ENCODE results near the gene KSR2. TPM values are rescaled to one million over a fixed set of nuclear protein-coding genes. Genes with fewer than 3 reads are reported as not detected.

Gene KSR2
- total RNA-seq, 1 donor from 2014 or later: not detected

DNA sequence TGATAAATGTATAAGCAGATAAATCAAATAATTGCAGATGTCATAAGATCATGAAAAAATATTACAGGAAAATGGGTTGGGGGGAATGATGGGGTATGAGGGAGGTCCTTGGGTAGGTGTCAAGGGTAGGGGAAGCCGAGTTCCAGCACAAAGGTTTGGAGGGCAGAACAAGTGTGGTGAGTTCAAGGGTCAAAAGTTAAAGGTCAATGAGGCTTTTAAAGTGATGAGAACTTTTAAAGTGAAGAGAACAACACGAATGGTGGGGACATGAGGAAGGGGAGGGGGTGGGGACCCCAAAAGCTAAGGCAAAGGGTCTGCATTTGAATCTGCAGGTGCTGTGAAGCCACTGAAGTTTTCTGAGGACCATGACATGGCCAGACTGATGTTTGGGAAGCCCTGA, 406.8 kb downstream of the KSR2 start:
- TF ChIP-seq, protein P1, sequence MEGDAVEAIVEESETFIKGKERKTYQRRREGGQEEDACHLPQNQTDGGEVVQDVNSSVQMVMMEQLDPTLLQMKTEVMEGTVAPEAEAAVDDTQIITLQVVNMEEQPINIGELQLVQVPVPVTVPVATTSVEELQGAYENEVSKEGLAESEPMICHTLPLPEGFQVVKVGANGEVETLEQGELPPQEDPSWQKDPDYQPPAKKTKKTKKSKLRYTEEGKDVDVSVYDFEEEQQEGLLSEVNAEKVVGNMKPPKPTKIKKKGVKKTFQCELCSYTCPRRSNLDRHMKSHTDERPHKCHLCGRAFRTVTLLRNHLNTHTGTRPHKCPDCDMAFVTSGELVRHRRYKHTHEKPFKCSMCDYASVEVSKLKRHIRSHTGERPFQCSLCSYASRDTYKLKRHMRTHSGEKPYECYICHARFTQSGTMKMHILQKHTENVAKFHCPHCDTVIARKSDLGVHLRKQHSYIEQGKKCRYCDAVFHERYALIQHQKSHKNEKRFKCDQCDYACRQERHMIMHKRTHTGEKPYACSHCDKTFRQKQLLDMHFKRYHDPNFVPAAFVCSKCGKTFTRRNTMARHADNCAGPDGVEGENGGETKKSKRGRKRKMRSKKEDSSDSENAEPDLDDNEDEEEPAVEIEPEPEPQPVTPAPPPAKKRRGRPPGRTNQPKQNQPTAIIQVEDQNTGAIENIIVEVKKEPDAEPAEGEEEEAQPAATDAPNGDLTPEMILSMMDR (IDR thresholded peaks at IDR 0.05; ENCODE audit: borderline replicate concordance): no peak
- Histone ChIP-seq H3K36me3 (no peaks in the 10 kb centered on the region), H3K27ac (replicated peaks) (no peak overlapping the region), H3K9me3 (replicated peaks) (no peaks in the 10 kb centered on the region), H3K4me3 (no peak overlapping the region), H3K4me1 (no peaks in the 10 kb centered on the region), H3K27me3 (ENCODE audit: low read depth) (peaks cover 66% of the 10 kb centered on the region)
- intact Hi-C loops (cut with micrococcal nuclease): no loop called here
- DNase-seq: no peak

DNA sequence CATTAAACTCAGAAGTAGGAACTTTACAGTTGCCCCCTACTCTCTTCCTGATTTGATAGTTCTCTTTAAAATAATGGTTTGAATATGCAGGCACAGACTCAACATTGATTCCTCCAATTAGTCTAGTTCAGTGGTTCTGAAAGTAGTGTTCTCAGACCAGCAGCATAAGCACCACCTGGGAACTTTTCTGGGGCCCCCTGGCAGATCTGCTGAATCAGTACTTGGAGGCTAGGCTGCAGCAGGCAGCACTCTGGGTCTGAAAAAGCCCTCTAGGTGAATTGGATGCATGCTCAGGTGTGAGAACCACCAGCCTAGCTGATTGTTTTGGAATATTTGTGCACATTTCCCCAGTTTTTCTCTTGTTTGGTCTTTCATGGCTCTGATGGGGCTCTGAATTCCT, 408.8 kb downstream of the KSR2 start:
- TF ChIP-seq, protein P1 (IDR thresholded peaks at IDR 0.05; ENCODE audit: borderline replicate concordance): no peak
- Histone ChIP-seq H3K36me3 (no peaks in the 10 kb centered on the region), H3K9me3 (replicated peaks) (no peaks in the 10 kb centered on the region), H3K27me3 (ENCODE audit: low read depth) (peaks cover 62% of the 10 kb centered on the region), H3K27ac (replicated peaks) (no peak overlapping the region), H3K4me3 (no peak overlapping the region), H3K4me1 (no peaks in the 10 kb centered on the region)
- no peak for DNase-seq
- intact Hi-C loops (cut with micrococcal nuclease): no loop called here

DNA sequence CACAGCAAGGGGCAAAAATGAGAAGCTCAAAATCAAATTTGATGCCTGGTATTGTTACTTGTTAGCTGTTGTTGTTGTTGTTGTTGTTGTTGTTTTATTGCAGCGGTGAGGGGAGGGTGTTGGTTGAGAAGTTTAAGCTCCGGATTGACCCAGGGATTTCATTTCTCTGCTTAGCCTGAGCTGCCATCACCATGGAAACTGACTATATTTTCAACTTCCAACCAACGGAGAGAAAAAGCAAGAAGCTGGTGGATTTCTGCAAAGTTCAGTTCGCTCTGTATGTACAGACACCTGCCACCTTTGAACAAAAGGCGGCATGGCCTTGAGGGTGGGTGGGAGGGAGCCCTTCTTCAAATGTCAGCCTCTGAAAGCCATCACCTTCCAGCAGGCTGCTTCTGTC, 412.9 kb downstream of the KSR2 start:
- Histone ChIP-seq H3K36me3 (no peaks in the 10 kb centered on the region), H3K27me3 (ENCODE audit: low read depth) (peaks cover 29% of the 10 kb centered on the region), H3K4me3 (no peak overlapping the region), H3K4me1 (no peaks in the 10 kb centered on the region), H3K27ac (replicated peaks) (no peak overlapping the region), H3K9me3 (replicated peaks) (peaks cover 3% of the 10 kb centered on the region)
- no peak for DNase-seq
- TF ChIP-seq, protein P1 (IDR thresholded peaks at IDR 0.05; ENCODE audit: borderline replicate concordance): no peak
- intact Hi-C loops (cut with micrococcal nuclease): no loop called here

DNA sequence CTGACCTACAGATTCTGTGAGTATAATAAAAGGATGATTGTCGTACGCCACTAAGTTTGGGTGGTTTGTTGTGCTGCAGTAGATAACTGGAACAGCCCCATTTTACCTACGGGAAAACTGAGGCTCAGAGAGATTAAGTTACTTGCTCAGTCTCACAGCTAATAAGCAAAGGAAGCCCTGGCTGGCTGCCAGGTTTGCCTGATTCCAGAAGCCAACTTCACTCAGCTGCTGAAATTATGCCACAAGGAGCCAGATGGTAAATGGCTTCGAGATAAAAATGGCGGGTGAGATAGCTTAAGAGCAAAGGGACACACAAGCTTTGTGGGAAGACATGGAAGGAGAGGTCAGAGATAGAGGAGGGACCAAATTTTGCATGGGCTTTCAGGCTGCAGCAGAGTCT, 415.8 kb downstream of the KSR2 start:
- TF ChIP-seq, protein P1 (IDR thresholded peaks at IDR 0.05; ENCODE audit: borderline replicate concordance): no peak
- Histone ChIP-seq H3K4me3 (no peak overlapping the region), H3K27ac (replicated peaks) (no peak overlapping the region), H3K9me3 (replicated peaks) (peaks cover 3% of the 10 kb centered on the region), H3K36me3 (no peaks in the 10 kb centered on the region), H3K27me3 (ENCODE audit: low read depth) (peaks cover 28% of the 10 kb centered on the region), H3K4me1 (no peaks in the 10 kb centered on the region)
- intact Hi-C loops (cut with micrococcal nuclease): no loop called here
- DNase-seq: no peak

DNA sequence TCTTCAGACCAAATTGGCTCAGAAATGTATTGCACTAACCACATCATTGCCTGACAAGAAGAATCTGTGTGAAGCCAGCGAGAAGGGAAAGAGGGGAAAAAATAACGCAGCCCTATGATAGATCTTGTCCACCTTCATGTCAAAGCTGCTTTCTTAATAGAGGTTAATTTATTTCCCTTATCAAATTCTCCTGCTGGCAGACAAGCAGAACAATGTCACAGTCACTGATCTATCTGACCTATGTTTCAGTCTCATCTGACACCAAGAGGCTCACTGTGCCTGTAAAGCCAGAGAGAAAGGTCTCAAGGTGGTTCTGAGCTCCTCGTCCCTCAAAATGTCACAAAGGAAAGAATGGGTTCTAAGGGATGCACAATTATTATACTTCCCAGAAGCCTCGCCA, 417.1 kb downstream of the KSR2 start:
- TF ChIP-seq, protein P1 (IDR thresholded peaks at IDR 0.05; ENCODE audit: borderline replicate concordance): no peak
- Histone ChIP-seq H3K27ac (replicated peaks) (no peak overlapping the region), H3K4me1 (no peaks in the 10 kb centered on the region), H3K36me3 (no peaks in the 10 kb centered on the region), H3K4me3 (no peak overlapping the region), H3K9me3 (replicated peaks) (peaks cover 4% of the 10 kb centered on the region), H3K27me3 (ENCODE audit: low read depth) (peaks cover 26% of the 10 kb centered on the region)
- DNase-seq: no peak
- intact Hi-C loops (cut with micrococcal nuclease): no loop called here

DNA sequence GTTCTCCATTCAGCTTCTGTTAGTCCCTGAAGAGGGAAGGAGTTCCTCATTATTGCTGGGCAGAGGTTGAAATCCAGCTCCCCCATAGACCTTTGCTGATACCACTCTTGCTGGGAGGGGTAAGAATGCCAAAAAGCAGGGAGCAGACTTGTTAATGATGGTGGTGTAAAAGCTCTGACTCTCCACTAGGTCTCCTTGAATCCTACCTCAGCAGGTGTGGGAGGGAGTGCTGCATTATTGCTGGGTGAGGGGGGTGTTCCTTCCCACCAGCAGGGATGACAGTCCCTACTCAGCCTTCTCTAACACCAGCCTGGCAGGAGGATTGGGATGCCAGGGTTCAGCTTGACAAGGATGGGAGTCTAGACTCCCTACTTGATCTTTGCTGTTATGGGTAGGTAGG, 421.6 kb downstream of the KSR2 start:
- TF ChIP-seq, protein P1 (IDR thresholded peaks at IDR 0.05; ENCODE audit: borderline replicate concordance): no peak
- Histone ChIP-seq H3K27ac (replicated peaks) (no peak overlapping the region), H3K9me3 (replicated peaks) (peaks cover 30% of the 10 kb centered on the region), H3K36me3 (no peaks in the 10 kb centered on the region), H3K27me3 (ENCODE audit: low read depth) (peaks cover 20% of the 10 kb centered on the region), H3K4me3 (no peak overlapping the region), H3K4me1 (no peaks in the 10 kb centered on the region)
- no peak for DNase-seq
- intact Hi-C loops (cut with micrococcal nuclease): no loop called here
